ENCODE results near the gene C10orf67. TPM values are rescaled to one million over a fixed set of nuclear protein-coding genes. Genes with fewer than 3 reads are reported as not detected.

Gene C10orf67
- total and polyA plus RNA-seq, 2 experiments from 2014 or later = 0.16 TPM; not detected in 1

DNA sequence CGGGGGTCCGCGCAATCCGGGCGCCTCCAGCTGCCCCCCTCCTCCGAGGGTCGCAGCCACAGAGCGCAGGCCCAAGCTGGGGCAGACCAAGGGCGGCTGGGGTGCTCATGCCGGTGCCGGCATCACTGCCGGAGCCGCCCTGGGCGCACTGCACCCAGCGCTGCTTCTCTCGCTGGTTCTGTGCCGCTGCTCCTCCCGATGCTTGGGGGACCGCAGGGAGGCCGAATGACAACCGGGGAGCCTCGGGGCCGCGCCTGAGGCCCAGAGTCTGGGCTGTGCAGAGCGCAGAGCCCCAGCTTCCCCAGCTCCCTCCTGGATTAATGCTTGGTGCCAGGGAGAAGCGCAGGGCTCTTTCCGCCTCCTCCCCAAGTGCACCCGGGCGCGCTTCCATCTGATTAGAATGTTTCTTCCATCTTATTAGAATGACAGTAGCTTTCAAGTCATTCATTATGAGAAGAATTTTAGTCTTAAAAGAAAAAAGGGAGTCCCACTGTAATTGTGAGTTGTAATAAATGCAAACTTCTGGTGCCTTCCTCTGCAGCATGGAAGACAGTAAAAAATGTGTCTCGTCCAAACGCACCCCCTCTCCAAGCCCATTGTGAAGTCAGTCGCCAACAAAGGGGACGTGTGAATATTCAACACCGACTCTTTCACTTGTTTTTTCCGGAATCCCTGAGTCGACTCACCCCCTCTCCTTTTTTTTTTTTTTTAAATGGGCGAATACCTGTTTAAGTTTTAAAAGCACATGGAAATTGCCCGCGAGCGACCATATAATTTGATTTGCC is 172.0 kb downstream of the C10orf67 start:
- Histone ChIP-seq H3K4me3 (peak overlapping the region; percentile 46), H3K4me1 (ENCODE audit: insufficient read depth) (peaks cover 27% of the 10 kb centered on the region; the same call in 1 of the 2 replicates), H3K27ac (ENCODE audit: low read depth) (no peak overlapping the region), H3K36me3 (ENCODE audit: insufficient read depth) (no peaks in the 10 kb centered on the region), H3K27me3 (ENCODE audit: insufficient read depth) (peaks cover 100% of the 10 kb centered on the region), H4K20me1 (replicated peaks; ENCODE audit: insufficient read depth) (peaks cover 19% of the 10 kb centered on the region; the same call in 1 of the 2 replicates), H3K4me2 (peak overlapping the region; percentile 67), H3K79me2 (replicated peaks; ENCODE audit: insufficient read depth) (no peaks in the 10 kb centered on the region), H3F3A (replicated peaks; ENCODE audit: low read depth) (peaks cover 6% of the 10 kb centered on the region), H2AFZ (peak overlapping the region; percentile 35; the same call in 1 of the 2 replicates), H3K9me2 (ENCODE audit: insufficient read depth) (no peaks in the 10 kb centered on the region)
- peak; percentile 46 for DNase-seq (ENCODE audit: low spot score)
- TF ChIP-seq EZH2phosphoT487 (IDR thresholded peaks at IDR 0.05; ENCODE audit: unreplicated experiment) (peak; percentile 45), EZH2 (IDR thresholded peaks at IDR 0.05; ENCODE audit: low read depth, unreplicated experiment) (peak; percentile 57)
- TF ChIP-seq, protein P1, sequence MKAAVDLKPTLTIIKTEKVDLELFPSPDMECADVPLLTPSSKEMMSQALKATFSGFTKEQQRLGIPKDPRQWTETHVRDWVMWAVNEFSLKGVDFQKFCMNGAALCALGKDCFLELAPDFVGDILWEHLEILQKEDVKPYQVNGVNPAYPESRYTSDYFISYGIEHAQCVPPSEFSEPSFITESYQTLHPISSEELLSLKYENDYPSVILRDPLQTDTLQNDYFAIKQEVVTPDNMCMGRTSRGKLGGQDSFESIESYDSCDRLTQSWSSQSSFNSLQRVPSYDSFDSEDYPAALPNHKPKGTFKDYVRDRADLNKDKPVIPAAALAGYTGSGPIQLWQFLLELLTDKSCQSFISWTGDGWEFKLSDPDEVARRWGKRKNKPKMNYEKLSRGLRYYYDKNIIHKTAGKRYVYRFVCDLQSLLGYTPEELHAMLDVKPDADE (IDR thresholded peaks at IDR 0.05) = no peak
- peaks cover 93% of the 10 kb centered on the region for H3K27me3 Mint-ChIP-seq (ENCODE audit: insufficient read depth, low read depth, poor library complexity)
- H3K9me3 Mint-ChIP-seq = no peaks in the 10 kb centered on the region; the same call in 2 of the 3 replicates
- ATAC-seq = peak; percentile 22
- no peaks in the 10 kb centered on the region for H3K36me3 Mint-ChIP-seq (ENCODE audit: low read depth)
- H3K27ac Mint-ChIP-seq = no peak overlapping the region
- peaks cover 17% of the 10 kb centered on the region for H3K4me1 Mint-ChIP-seq
- H3K4me3 Mint-ChIP-seq = peak overlapping the region; percentile 72

DNA sequence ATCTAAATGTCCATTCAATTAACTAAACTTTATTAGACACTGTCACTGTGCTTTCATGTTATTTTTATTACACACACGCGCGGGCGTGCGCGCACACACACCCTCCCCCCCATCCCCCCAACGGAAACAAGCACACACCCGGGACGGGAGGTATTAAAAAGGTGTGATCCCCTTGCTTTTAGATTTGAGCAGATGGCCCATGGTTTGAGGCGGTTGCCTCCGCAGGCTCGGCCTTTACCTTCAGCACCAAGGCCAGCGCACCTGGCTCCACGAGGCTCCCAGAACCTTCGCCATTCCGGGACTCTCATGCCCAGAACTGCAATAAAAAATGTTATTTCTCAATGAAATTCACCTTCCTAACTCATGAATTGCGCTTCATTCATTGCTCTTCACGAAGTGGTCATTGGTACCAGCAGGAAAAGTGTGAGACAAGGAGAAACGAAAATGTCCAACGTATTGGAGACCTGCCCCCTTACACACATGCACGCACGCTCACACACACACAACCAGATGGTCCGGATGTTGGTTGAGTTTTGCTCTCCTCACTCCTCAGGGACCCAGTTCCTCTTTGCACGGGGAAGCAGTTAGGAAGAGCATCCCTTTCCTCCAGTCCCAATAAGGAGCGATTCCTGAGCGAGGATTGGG is 173.2 kb downstream of the C10orf67 start:
- peak overlapping the region; percentile 52; the same call in 2 of the 3 replicates for H3K4me3 Mint-ChIP-seq
- no peak overlapping the region for H2AFZ ChIP-seq
- H3K9me3 Mint-ChIP-seq = no peaks in the 10 kb centered on the region; the same call in 2 of the 3 replicates
- H3K4me1 Mint-ChIP-seq = peaks cover 17% of the 10 kb centered on the region
- no peaks in the 10 kb centered on the region for H3K79me2 ChIP-seq (replicated peaks; ENCODE audit: insufficient read depth)
- peaks cover 100% of the 10 kb centered on the region for H3K27me3 ChIP-seq (ENCODE audit: insufficient read depth)
- TF ChIP-seq EZH2 (IDR thresholded peaks at IDR 0.05; ENCODE audit: low read depth, unreplicated experiment) = peak; percentile 60
- TF ChIP-seq, protein P2, sequence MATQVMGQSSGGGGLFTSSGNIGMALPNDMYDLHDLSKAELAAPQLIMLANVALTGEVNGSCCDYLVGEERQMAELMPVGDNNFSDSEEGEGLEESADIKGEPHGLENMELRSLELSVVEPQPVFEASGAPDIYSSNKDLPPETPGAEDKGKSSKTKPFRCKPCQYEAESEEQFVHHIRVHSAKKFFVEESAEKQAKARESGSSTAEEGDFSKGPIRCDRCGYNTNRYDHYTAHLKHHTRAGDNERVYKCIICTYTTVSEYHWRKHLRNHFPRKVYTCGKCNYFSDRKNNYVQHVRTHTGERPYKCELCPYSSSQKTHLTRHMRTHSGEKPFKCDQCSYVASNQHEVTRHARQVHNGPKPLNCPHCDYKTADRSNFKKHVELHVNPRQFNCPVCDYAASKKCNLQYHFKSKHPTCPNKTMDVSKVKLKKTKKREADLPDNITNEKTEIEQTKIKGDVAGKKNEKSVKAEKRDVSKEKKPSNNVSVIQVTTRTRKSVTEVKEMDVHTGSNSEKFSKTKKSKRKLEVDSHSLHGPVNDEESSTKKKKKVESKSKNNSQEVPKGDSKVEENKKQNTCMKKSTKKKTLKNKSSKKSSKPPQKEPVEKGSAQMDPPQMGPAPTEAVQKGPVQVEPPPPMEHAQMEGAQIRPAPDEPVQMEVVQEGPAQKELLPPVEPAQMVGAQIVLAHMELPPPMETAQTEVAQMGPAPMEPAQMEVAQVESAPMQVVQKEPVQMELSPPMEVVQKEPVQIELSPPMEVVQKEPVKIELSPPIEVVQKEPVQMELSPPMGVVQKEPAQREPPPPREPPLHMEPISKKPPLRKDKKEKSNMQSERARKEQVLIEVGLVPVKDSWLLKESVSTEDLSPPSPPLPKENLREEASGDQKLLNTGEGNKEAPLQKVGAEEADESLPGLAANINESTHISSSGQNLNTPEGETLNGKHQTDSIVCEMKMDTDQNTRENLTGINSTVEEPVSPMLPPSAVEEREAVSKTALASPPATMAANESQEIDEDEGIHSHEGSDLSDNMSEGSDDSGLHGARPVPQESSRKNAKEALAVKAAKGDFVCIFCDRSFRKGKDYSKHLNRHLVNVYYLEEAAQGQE (IDR thresholded peaks at IDR 0.05; ENCODE audit: unreplicated experiment) = peak; percentile 89
- no peak for TF ChIP-seq STAT1 (IDR thresholded peaks at IDR 0.05; ENCODE audit: unreplicated experiment)
- TF ChIP-seq CREB1 (CRISPR knock-in tag; IDR thresholded peaks at IDR 0.05; ENCODE audit: low read depth) = no peak
- TF ChIP-seq POLR2AphosphoS5 (IDR thresholded peaks at IDR 0.05; ENCODE audit: low read depth) = no peak
- TF ChIP-seq, protein P3, sequence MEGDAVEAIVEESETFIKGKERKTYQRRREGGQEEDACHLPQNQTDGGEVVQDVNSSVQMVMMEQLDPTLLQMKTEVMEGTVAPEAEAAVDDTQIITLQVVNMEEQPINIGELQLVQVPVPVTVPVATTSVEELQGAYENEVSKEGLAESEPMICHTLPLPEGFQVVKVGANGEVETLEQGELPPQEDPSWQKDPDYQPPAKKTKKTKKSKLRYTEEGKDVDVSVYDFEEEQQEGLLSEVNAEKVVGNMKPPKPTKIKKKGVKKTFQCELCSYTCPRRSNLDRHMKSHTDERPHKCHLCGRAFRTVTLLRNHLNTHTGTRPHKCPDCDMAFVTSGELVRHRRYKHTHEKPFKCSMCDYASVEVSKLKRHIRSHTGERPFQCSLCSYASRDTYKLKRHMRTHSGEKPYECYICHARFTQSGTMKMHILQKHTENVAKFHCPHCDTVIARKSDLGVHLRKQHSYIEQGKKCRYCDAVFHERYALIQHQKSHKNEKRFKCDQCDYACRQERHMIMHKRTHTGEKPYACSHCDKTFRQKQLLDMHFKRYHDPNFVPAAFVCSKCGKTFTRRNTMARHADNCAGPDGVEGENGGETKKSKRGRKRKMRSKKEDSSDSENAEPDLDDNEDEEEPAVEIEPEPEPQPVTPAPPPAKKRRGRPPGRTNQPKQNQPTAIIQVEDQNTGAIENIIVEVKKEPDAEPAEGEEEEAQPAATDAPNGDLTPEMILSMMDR (conservative IDR thresholded peaks at IDR 0.05; ENCODE audit: low read depth in 2 of 2) = no peak
- H3K36me3 ChIP-seq (ENCODE audit: insufficient read depth) = no peaks in the 10 kb centered on the region
- H3F3A ChIP-seq (replicated peaks; ENCODE audit: low read depth) = peaks cover 6% of the 10 kb centered on the region
- H3K27me3 Mint-ChIP-seq (ENCODE audit: insufficient read depth, low read depth, poor library complexity) = peaks cover 80% of the 10 kb centered on the region
- peak overlapping the region; percentile 67; the same call in 1 of the 2 replicates for H3K4me2 ChIP-seq
- H3K27ac ChIP-seq (ENCODE audit: low read depth) = no peak overlapping the region
- H3K36me3 Mint-ChIP-seq (ENCODE audit: low read depth) = no peaks in the 10 kb centered on the region
- ATAC-seq (peak; percentile 15; the same call in 2 of the 3 replicates), DNase-seq (ENCODE audit: low spot score) (peak; percentile 85)
- peaks cover 27% of the 10 kb centered on the region; the same call in 1 of the 2 replicates for H3K4me1 ChIP-seq (ENCODE audit: insufficient read depth)
- no peak overlapping the region for H3K27ac Mint-ChIP-seq
- H3K4me3 ChIP-seq = no peak overlapping the region
- peaks cover 19% of the 10 kb centered on the region; the same call in 1 of the 2 replicates for H4K20me1 ChIP-seq (replicated peaks; ENCODE audit: insufficient read depth)
- H3K9me2 ChIP-seq (ENCODE audit: insufficient read depth) = no peaks in the 10 kb centered on the region
